H1 (cell line): ENCODE data around the gene FAM181A. TPM values are rescaled to one million over a fixed set of nuclear protein-coding genes. Genes with fewer than 3 reads are reported as not detected.

Experiments used
- CTCF ChIA-PET: fragments of 300-600 bp; sonication (Branson Sonifier 250); formaldehyde crosslinking; loops from one replicate; lab custom pipeline; 2021; ENCODE audit not compliant: partially characterized antibody; lab: Charles Lee
- POLR2A ChIA-PET: fragments of 300-600 bp; sonication (Branson Sonifier 250); formaldehyde crosslinking; loops from one replicate; lab custom pipeline; 2021; ENCODE audit warnings: inconsistent platforms; ENCODE audit not compliant: partially characterized antibody; lab: Charles Lee
- DNase-seq, 2 experiments: peaks; one replicate each; pipeline versions ENCODE4 v3.0.0 to v3.0.0-alpha.2; 2010 to 2022; ENCODE audit warnings: low spot score in 2 of 2, low read depth in 1 of 2, mixed read lengths in 1 of 2
- FAIRE-seq: peaks from 2 replicates; lab custom pipeline; 2011; peaks lifted over from hg19 to GRCh38; lab: Jason Lieb, UNC
- H2AFZ ChIP-seq: 2 replicates; pipeline ENCODE4 v1.8.1; 2012; ENCODE audit warnings: low read length, inconsistent platforms
- H2AK5ac ChIP-seq: 2 replicates; pipeline ENCODE4 v1.6.1; 2013; ENCODE audit warnings: low read depth, low read length
- H2BK120ac ChIP-seq: replicated peaks from 2 replicates; pipeline ENCODE3; 2013; ENCODE audit warnings: low read depth, low read length, inconsistent platforms
- H2BK12ac ChIP-seq: 2 replicates; pipeline ENCODE4 v1.6.1; 2013; ENCODE audit warnings: low read depth, low read length
- H2BK15ac ChIP-seq: 2 replicates; pipeline ENCODE4 v1.6.1; 2013; ENCODE audit warnings: low read length
- H2BK20ac ChIP-seq: 2 replicates; pipeline ENCODE4 v1.6.1; 2013; ENCODE audit warnings: low read length
- H2BK5ac ChIP-seq: 2 replicates; pipeline ENCODE4 v1.6.1; 2013; ENCODE audit warnings: low read depth, low read length
- H3K14ac ChIP-seq: 2 replicates; pipeline ENCODE4 v1.6.1; 2013; ENCODE audit warnings: inconsistent platforms; ENCODE audit not compliant: insufficient read length
- H3K18ac ChIP-seq: 2 replicates; pipeline ENCODE4 v1.6.1; 2013; ENCODE audit warnings: low read length; ENCODE audit errors: extremely low read depth
- H3K23ac ChIP-seq: 2 replicates; pipeline ENCODE4 v1.6.1; 2013; ENCODE audit warnings: inconsistent platforms; ENCODE audit not compliant: insufficient read length
- H3K23me2 ChIP-seq: 2 replicates; pipeline ENCODE4 v1.6.1; 2013; ENCODE audit warnings: low read depth, low read length
- H3K27ac ChIP-seq: 2 replicates; pipeline ENCODE4 v1.6.1; 2011; ENCODE audit warnings: low read depth, low read length, inconsistent platforms
- H3K27me3 ChIP-seq, 4 experiments: replicated peaks in 1 of 4; 1 replicate in 1 of 4; 2 replicates in 3 of 4; pipeline versions ENCODE4 v1.6.1 to v1.8.1; 2011 to 2013; ENCODE audit warnings: low read length in 3 of 4, mild to moderate bottlenecking in 3 of 4, inconsistent platforms in 2 of 4, mixed read lengths in 2 of 4, moderate library complexity in 1 of 4; ENCODE audit not compliant: control insufficient read depth in 3 of 4, insufficient read depth in 3 of 4; ENCODE audit errors: extremely low read depth in 1 of 4
- H3K36me3 ChIP-seq, 4 experiments: 2 replicates each; pipeline versions ENCODE4 v1.6.1 to v1.8.1; 2011 to 2013; ENCODE audit warnings: mild to moderate bottlenecking in 4 of 4, low read length in 3 of 4, moderate library complexity in 2 of 4, control low read depth in 1 of 4, inconsistent platforms in 1 of 4; ENCODE audit not compliant: insufficient read depth in 4 of 4, control insufficient read depth in 2 of 4
- H3K4ac ChIP-seq: replicated peaks from 2 replicates; pipeline ENCODE3; 2013; ENCODE audit warnings: low read length, low read depth, mixed read lengths, inconsistent platforms; ENCODE audit not compliant: insufficient read length
- H3K4me1 ChIP-seq, 4 experiments: replicated peaks in 1 of 4; 1 replicate in 1 of 4; 2 replicates in 3 of 4; pipeline versions ENCODE4 v1.6.1 to v1.8.1; 2011 to 2013; ENCODE audit warnings: low read length in 3 of 4, inconsistent platforms in 2 of 4, mixed read lengths in 1 of 4; ENCODE audit not compliant: insufficient read depth in 4 of 4, control insufficient read depth in 3 of 4
- H3K4me2 ChIP-seq, 2 experiments: 2 replicates each; pipeline versions ENCODE4 v1.6.1 to v1.8.1; 2011 to 2013; ENCODE audit warnings: low read depth in 2 of 2, low read length in 2 of 2, control low read depth in 1 of 2, inconsistent platforms in 1 of 2, mild to moderate bottlenecking in 1 of 2; ENCODE audit not compliant: insufficient read depth in 1 of 2
- H3K4me3 ChIP-seq, 4 experiments: fragments of 200-600, 300-600 bp in 1 of 4; sonication (generic), shearing (Covaris generic), sonication (Bioruptor Twin) in 1 of 4; 2 replicates each; pipeline versions ENCODE4 v1.5.1 to v1.8.1; 2011 to 2016; ENCODE audit warnings: low read length in 4 of 4, low read depth in 3 of 4, control low read depth in 2 of 4, inconsistent platforms in 2 of 4, mild to moderate bottlenecking in 2 of 4, mixed read lengths in 1 of 4, moderate library complexity in 1 of 4; ENCODE audit not compliant: insufficient read depth in 2 of 4; ENCODE audit errors: extremely low read depth in 1 of 4
- H3K56ac ChIP-seq: replicated peaks from 2 replicates; pipeline ENCODE3; 2013; ENCODE audit warnings: low read depth, mild to moderate bottlenecking, mixed read lengths, low read length, inconsistent platforms; ENCODE audit not compliant: insufficient read length
- H3K79me1 ChIP-seq: 2 replicates; pipeline ENCODE4 v1.6.1; 2013; ENCODE audit warnings: low read depth, low read length, control low read depth
- H3K79me2 ChIP-seq, 2 experiments: 2 replicates each; pipeline versions ENCODE4 v1.6.1 to v1.8.1; 2012 to 2013; ENCODE audit warnings: low read length in 2 of 2, mild to moderate bottlenecking in 2 of 2, inconsistent platforms in 1 of 2; ENCODE audit not compliant: insufficient read depth in 2 of 2, control insufficient read depth in 1 of 2
- H3K9ac ChIP-seq, 4 experiments: replicated peaks in 1 of 4; 1 replicate in 1 of 4; 2 replicates in 3 of 4; pipeline versions ENCODE4 v1.6.1 to v1.8.1; 2011 to 2013; ENCODE audit warnings: low read depth in 3 of 4, low read length in 3 of 4, control low read depth in 2 of 4, mild to moderate bottlenecking in 2 of 4, moderate library complexity in 2 of 4, inconsistent platforms in 1 of 4; ENCODE audit errors: extremely low read depth in 1 of 4
- H3K9me3 ChIP-seq, 2 experiments: 2 replicates each; pipeline versions ENCODE4 v1.6.1 to v1.8.1; 2012 to 2013; ENCODE audit warnings: mild to moderate bottlenecking in 2 of 2, moderate library complexity in 2 of 2, control low read depth in 1 of 2, inconsistent platforms in 1 of 2, low read depth in 1 of 2, low read length in 1 of 2, mixed read lengths in 1 of 2; ENCODE audit not compliant: insufficient read depth in 2 of 2
- H4K20me1 ChIP-seq, 2 experiments: replicated peaks in 1 of 2; 2 replicates each; pipeline versions ENCODE3 to v1.8.1; 2011 to 2013; ENCODE audit warnings: inconsistent platforms in 2 of 2, low read length in 2 of 2, mild to moderate bottlenecking in 1 of 2; ENCODE audit not compliant: insufficient read depth in 2 of 2, control insufficient read depth in 1 of 2
- H4K5ac ChIP-seq: 2 replicates; pipeline ENCODE4 v1.6.1; 2013; ENCODE audit warnings: low read length, low read depth, mixed read lengths, inconsistent platforms; ENCODE audit not compliant: insufficient read length
- H4K8ac ChIP-seq: 2 replicates; pipeline ENCODE4 v1.8.0; 2013; ENCODE audit warnings: mild to moderate bottlenecking, moderate library complexity, low read length, inconsistent platforms; ENCODE audit not compliant: insufficient read depth; ENCODE audit errors: extremely low read depth
- H4K91ac ChIP-seq: replicated peaks from 2 replicates; pipeline ENCODE3; 2013; ENCODE audit warnings: low read length, mixed read lengths, inconsistent platforms; ENCODE audit not compliant: insufficient read length
- CREB1 ChIP-seq: IDR thresholded peaks from 2 replicates; pipeline ENCODE4 v1.6.1; 2012; ENCODE audit warnings: inconsistent platforms
- GTF2F1 ChIP-seq: IDR thresholded peaks from 2 replicates; pipeline ENCODE4 v1.6.1; 2012; ENCODE audit warnings: low read depth, low read length, improper control_type of control experiment, borderline replicate concordance
- MAFK ChIP-seq: IDR thresholded peaks from 2 replicates; pipeline ENCODE4 v1.6.1; 2012; ENCODE audit warnings: low read depth, mild to moderate bottlenecking, improper control_type of control experiment, low read length
- SAP30 ChIP-seq: fragments of 300-600 bp; sonication (generic); IDR thresholded peaks from 2 replicates; pipeline ENCODE4 v1.7.1; 2012; ENCODE audit warnings: low read length, moderate library complexity, mild to moderate bottlenecking, inconsistent platforms; ENCODE audit not compliant: insufficient read depth, insufficient replicate concordance
- SIN3A ChIP-seq, 2 experiments: IDR thresholded peaks in 1 of 2; conservative IDR thresholded peaks in 1 of 2; 2 replicates each; pipeline ENCODE4 v1.6.1; 2011 to 2012; ENCODE audit warnings: low read length in 2 of 2, improper control_type of control experiment in 1 of 2, low read depth in 1 of 2, mild to moderate bottlenecking in 1 of 2
- SP2 ChIP-seq: IDR thresholded peaks from 2 replicates; pipeline ENCODE4 v1.6.1; 2012; ENCODE audit warnings: mild to moderate bottlenecking, low read length, inconsistent platforms
- WGBS, 2 experiments: shearing (Covaris generic) in 1 of 2; methylation state at CpG; one replicate each; pipeline versions ENCODE4 v1.1.6 to v1.1.7; 2013 to 2015; ENCODE audit warnings: low lambda C conversion rate in 2 of 2, mixed read lengths in 2 of 2, inconsistent platforms in 1 of 2, low coverage in 1 of 2, missing lambda C conversion rate in 1 of 2; ENCODE audit not compliant: insufficient replicate concordance in 2 of 2, insufficient coverage in 1 of 2, insufficient read length in 1 of 2; ENCODE audit errors: extremely low coverage in 1 of 2, missing lambda C conversion rate in 1 of 2; 5-methylcytosine and 5-hydroxymethylcytosine counted together
- polyA plus RNA-seq, 7 experiments: library from polyadenylated mRNA; depleted of rRNA in 3 of 7; stranded (reverse) in 5 of 7; unstranded in 2 of 7; fragments of >200 nt in 5 of 7; fragments of 200-250 nt in 2 of 7; gene quantifications; 1 replicate in 5 of 7; 2 replicates in 1 of 7; 4 replicates in 1 of 7; pipeline versions ENCODE4 v1.2.1 to v1.2.3, GENCODE V29; 2011 to 2013; ENCODE audit warnings: missing spikeins in 2 of 7, mixed read lengths in 2 of 7
- total RNA-seq: library from RNA; stranded (reverse); fragmentation: NEBNext Ultra II Directional; extraction: Animal tissue kit (Norgen Biotek cat#: 25700); gene quantifications from 2 replicates; pipeline ENCODE4 v1.2.1, GENCODE V29; 2021

The FAM181A gene
- total and polyA plus RNA-seq, 2 of the 8 experiments (the other 6 are each of a cell fraction or from before 2014, with no cell fraction given): not detected

- H3K23ac ChIP-seq: no peak overlapping the region
- no peak overlapping the region for H3K9ac ChIP-seq
- ChIA-PET POLR2A (no interaction called here), CTCF (interaction anchor here (0.9 to 7.4 kb wide), 5 partner anchors 7 to 59 kb away, joined by 3 to 81 read pairs (median 4); no protein-coding TSS in a partner anchor)
- no peaks in the 10 kb centered on the region for H3K36me3 ChIP-seq
- H4K20me1 ChIP-seq: no peaks in the 10 kb centered on the region
- no peaks in the 10 kb centered on the region for H3K23me2 ChIP-seq
- peaks cover 0 to 3% (median 0%) of the 10 kb centered on the region in 4 experiments; a peak in 1 of 7 replicates for H3K4me1 ChIP-seq
- no peak overlapping the region for H3K18ac ChIP-seq
- H2BK120ac ChIP-seq: no peak overlapping the region
- H4K8ac ChIP-seq: no peak overlapping the region
- FAIRE-seq (no peak), DNase-seq (no peak)
- H4K91ac ChIP-seq: no peak overlapping the region
- no peaks in the 10 kb centered on the region for H3K79me1 ChIP-seq
- H4K5ac ChIP-seq: no peak overlapping the region
- 83% methylated on average over 5 of the region's 5 CpGs; no CpG with 5 or more reads in 1 of the 2 experiments for WGBS, 2 experiments
- no peak overlapping the region for H3K4me3 ChIP-seq
- H3K56ac ChIP-seq: no peak overlapping the region
- no peaks in the 10 kb centered on the region; a peak in 1 of 7 replicates for H3K27me3 ChIP-seq
- H2AK5ac ChIP-seq: no peak overlapping the region
- no peak overlapping the region for H3K14ac ChIP-seq
- H3K4ac ChIP-seq: no peak overlapping the region
- H3K9me3 ChIP-seq: no peaks in the 10 kb centered on the region
- H2AFZ ChIP-seq: no peak overlapping the region
- no peak overlapping the region for H2BK5ac ChIP-seq
- H2BK20ac ChIP-seq: no peak overlapping the region
- TF ChIP-seq MAFK (no peak), SIN3A (conservative IDR thresholded peaks at IDR 0.05 in 1 of 2, IDR thresholded peaks at IDR 0.05 in 1 of 2; ENCODE audit: low read depth in 1 of 2, low read length in 2 of 2) (no peak), SAP30 (no peak), SP2 (no peak), GTF2F1 (no peak), CREB1 (no peak)
- H3K79me2 ChIP-seq: no peaks in the 10 kb centered on the region
- no peak overlapping the region for H2BK12ac ChIP-seq
- H3K27ac ChIP-seq: no peak overlapping the region
- no peak overlapping the region for H3K4me2 ChIP-seq
- no peak overlapping the region for H2BK15ac ChIP-seq
Observed at GRCh38 chr14:93977171-93977570, 50.0 kb downstream of the FAM181A start.
